PC-3 (cell line): ENCODE results near the gene FARS2.

Experiments
- EZH2 ChIP-seq: fragments of 300-600 bp; sonication (generic); IDR thresholded peaks from one replicate; pipeline ENCODE4 v1.6.1; 2017; ENCODE audit warnings: antibody characterized with exemption, mild to moderate bottlenecking, low read length; ENCODE audit not compliant: unreplicated experiment
- TF ChIP-seq, protein P1 (sequence below): fragments of 300-600 bp; sonication (generic); conservative IDR thresholded peaks from 2 replicates; pipeline ENCODE4 v1.5.1; 2017; ENCODE audit warnings: antibody characterized with exemption, low read depth, mild to moderate bottlenecking, low read length

- TF ChIP-seq EZH2, result no peak
- TF ChIP-seq, protein P1, sequence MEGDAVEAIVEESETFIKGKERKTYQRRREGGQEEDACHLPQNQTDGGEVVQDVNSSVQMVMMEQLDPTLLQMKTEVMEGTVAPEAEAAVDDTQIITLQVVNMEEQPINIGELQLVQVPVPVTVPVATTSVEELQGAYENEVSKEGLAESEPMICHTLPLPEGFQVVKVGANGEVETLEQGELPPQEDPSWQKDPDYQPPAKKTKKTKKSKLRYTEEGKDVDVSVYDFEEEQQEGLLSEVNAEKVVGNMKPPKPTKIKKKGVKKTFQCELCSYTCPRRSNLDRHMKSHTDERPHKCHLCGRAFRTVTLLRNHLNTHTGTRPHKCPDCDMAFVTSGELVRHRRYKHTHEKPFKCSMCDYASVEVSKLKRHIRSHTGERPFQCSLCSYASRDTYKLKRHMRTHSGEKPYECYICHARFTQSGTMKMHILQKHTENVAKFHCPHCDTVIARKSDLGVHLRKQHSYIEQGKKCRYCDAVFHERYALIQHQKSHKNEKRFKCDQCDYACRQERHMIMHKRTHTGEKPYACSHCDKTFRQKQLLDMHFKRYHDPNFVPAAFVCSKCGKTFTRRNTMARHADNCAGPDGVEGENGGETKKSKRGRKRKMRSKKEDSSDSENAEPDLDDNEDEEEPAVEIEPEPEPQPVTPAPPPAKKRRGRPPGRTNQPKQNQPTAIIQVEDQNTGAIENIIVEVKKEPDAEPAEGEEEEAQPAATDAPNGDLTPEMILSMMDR, result no peak
These were observed 92.7 kb downstream of the FARS2 start for GRCh38 chr6:5353971-5354370.
